SK-N-SH treated with all-trans-retinoic acid at 6 μM for 48 hours (cell line): ENCODE results near the gene BCL3.

ENCODE experiments used
- ATAC-seq: fragments of 200-7000 bp; cut with Tn5 transposase; 3 replicates; pipeline ENCODE4 v1.9.1; 2020; ENCODE audit warnings: mild to moderate bottlenecking, moderate library complexity
- ARNTL ChIP-seq: fragments of 450-650 bp; formaldehyde crosslinking; IDR thresholded peaks from 2 replicates; pipeline ENCODE4 v1.5.0; 2020; ENCODE audit warnings: low read depth, mild to moderate bottlenecking, moderate library complexity, borderline replicate concordance
- BACH2 ChIP-seq: fragments of 250-450 bp; sonication (Bioruptor Pico); IDR thresholded peaks from 2 replicates; pipeline ENCODE4 v1.9.0; 2021; ENCODE audit warnings: mild to moderate bottlenecking, borderline replicate concordance
- CSDC2 ChIP-seq: fragments of 250-450 bp; sonication (Bioruptor Pico); IDR thresholded peaks from 2 replicates; pipeline ENCODE4 v1.5.0; 2020; ENCODE audit warnings: mild to moderate bottlenecking, moderate library complexity
- ESRRG ChIP-seq: fragments of 250-450 bp; sonication (Bioruptor Pico); IDR thresholded peaks from 2 replicates; pipeline ENCODE4 v1.6.1; 2021; ENCODE audit warnings: mild to moderate bottlenecking
- GLIS3 ChIP-seq: fragments of 250-450 bp; sonication (Bioruptor Pico); IDR thresholded peaks from 2 replicates; pipeline ENCODE4 v1.5.0; 2020; ENCODE audit warnings: mild to moderate bottlenecking, moderate library complexity
- ISL1 ChIP-seq: fragments of 250-450 bp; sonication (Bioruptor Pico); IDR thresholded peaks from 2 replicates; pipeline ENCODE4 v2.1.2; 2022; ENCODE audit warnings: mild to moderate bottlenecking, moderate library complexity
- OSR1 ChIP-seq: fragments of 250-450 bp; sonication (Bioruptor Pico); IDR thresholded peaks from 2 replicates; pipeline ENCODE4 v1.8.0; 2022; ENCODE audit warnings: moderate library complexity, mild to moderate bottlenecking, inconsistent platforms
- PPARA ChIP-seq: fragments of 250-450 bp; sonication (Bioruptor Pico); IDR thresholded peaks from 2 replicates; pipeline ENCODE4 v1.5.0; 2020; ENCODE audit warnings: mild to moderate bottlenecking, borderline replicate concordance
- RARB ChIP-seq: fragments of 250-450 bp; sonication (Bioruptor Pico); IDR thresholded peaks from 2 replicates; pipeline ENCODE4 v1.8.0; 2021; ENCODE audit warnings: mild to moderate bottlenecking, moderate library complexity
- SNAI2 ChIP-seq: fragments of 250-450 bp; sonication (Bioruptor Pico); IDR thresholded peaks from 2 replicates; pipeline ENCODE4 v1.5.0; 2020; ENCODE audit warnings: mild to moderate bottlenecking, moderate library complexity
- TOX ChIP-seq: fragments of 250-450 bp; sonication (Bioruptor Pico); IDR thresholded peaks from 2 replicates; pipeline ENCODE4 v1.8.0; 2021; ENCODE audit warnings: mild to moderate bottlenecking, moderate library complexity, borderline replicate concordance
- TSHZ2 ChIP-seq: fragments of 250-450 bp; sonication (Bioruptor Pico); IDR thresholded peaks from 2 replicates; pipeline ENCODE4 v1.5.0; 2020; ENCODE audit warnings: mild to moderate bottlenecking, moderate library complexity
- ZC3H10 ChIP-seq: fragments of 250-450 bp; sonication (Bioruptor Pico); IDR thresholded peaks from 2 replicates; pipeline ENCODE4 v1.5.1; 2021; ENCODE audit warnings: mild to moderate bottlenecking, moderate library complexity
- ZFP3 ChIP-seq: fragments of 250-450 bp; sonication (Bioruptor Pico); IDR thresholded peaks from 2 replicates; pipeline ENCODE4 v1.5.0; 2020; ENCODE audit warnings: mild to moderate bottlenecking, moderate library complexity
- ZFP30 ChIP-seq: fragments of 450-650 bp; formaldehyde crosslinking; IDR thresholded peaks from 2 replicates; pipeline ENCODE4 v1.5.0; 2022; ENCODE audit warnings: mild to moderate bottlenecking, moderate library complexity
- ZNF565 ChIP-seq: fragments of 450-650 bp; formaldehyde crosslinking; conservative IDR thresholded peaks from 2 replicates; pipeline ENCODE4 v1.5.0; 2020; ENCODE audit warnings: low read depth, mild to moderate bottlenecking, moderate library complexity
- ZNF70 ChIP-seq: fragments of 450-650 bp; formaldehyde crosslinking; IDR thresholded peaks from 2 replicates; pipeline ENCODE4 v1.5.0; 2020; ENCODE audit warnings: mild to moderate bottlenecking, moderate library complexity
- ZNF8 ChIP-seq: fragments of 450-650 bp; formaldehyde crosslinking; IDR thresholded peaks from 2 replicates; pipeline ENCODE4 v1.5.0; 2020; ENCODE audit warnings: mild to moderate bottlenecking, moderate library complexity
- TF ChIP-seq, protein P1 (sequence below): fragments of 250-450 bp; sonication (Bioruptor Pico); IDR thresholded peaks from 2 replicates; pipeline ENCODE4 v1.5.1; 2021; ENCODE audit warnings: mild to moderate bottlenecking, moderate library complexity
- TF ChIP-seq, protein P2 (sequence below): fragments of 250-450 bp; sonication (Bioruptor Pico); IDR thresholded peaks from 2 replicates; pipeline ENCODE4 v1.5.1; 2020; ENCODE audit warnings: low read depth, mild to moderate bottlenecking, moderate library complexity
- TF ChIP-seq, protein P3 (sequence below): fragments of 250-450 bp; sonication (Bioruptor Pico); IDR thresholded peaks from 2 replicates; pipeline ENCODE4 v1.8.0; 2020; ENCODE audit warnings: mild to moderate bottlenecking, moderate library complexity, borderline replicate concordance

Gene BCL3

DNA sequence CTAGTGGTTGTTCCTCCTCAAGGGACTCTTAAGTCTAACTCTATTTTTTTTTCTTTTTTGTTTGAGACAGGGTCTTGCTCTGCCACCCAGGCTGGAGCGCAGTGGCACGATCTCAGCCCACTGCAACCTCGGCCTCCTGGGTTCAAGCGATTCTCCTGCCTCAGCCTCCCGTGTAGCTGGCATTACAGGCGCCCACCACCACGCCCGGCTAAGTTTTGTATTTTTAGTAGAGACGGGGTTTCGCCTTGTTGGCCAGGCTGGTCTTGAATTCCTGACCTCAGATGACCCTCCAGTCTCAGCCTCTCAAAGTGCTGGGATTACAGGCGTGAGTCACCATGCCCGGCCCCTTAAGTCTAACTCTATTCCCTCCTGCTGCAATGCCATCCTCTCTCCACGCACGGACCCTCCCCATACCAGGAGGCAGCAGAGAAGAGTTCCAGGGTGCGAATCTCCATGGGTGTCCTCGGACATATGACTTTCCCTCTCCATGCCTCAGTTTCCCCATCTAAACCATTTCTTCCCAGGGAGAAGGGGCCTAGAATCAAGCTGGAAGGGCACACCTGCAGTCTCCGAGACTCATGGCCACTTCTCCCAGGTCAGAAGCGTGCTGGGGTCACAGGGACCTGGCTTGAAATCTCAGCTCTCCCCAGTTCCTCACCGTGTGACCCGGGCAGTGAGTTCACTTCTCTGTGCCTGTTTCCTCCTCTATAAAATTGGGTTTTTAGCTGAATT is 6.0 kb upstream of the BCL3 start:
- peak; percentile 9 for ATAC-seq
- TF ChIP-seq ZFP3 (CRISPR knock-in tag) (0 out of 2 replicates have a peak, but pooled peaks have one; percentile 2), RARB (CRISPR knock-in tag) (no peak), ARNTL (CRISPR knock-in tag) (no peak), ZNF565 (CRISPR knock-in tag) (no peak), ZNF8 (CRISPR knock-in tag) (no peak), ZNF70 (no peak)

DNA sequence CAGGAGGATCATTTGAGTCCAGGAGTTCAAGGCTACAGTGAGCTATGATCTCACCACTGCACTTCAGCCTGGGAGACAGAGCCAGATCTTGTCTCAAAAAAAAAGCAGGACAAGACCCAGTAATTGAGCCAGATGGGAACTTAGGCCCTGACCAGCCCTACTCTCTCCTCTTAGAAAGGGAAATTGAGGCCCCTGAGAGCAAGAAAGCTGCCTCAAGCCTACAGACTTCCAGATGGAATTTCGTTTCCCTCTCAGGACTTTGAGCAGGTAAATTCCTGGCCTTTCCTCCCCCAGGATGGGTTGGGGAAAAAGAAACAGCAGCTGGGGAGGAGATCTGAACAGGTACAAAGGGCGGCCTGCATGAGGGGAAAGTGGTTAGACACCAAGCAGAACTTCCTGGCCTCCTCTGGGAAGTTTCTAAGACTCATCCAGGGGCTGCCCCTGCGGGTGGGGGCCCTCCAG is 3.6 kb upstream of the BCL3 start:
- no peak for ATAC-seq
- TF ChIP-seq TOX (CRISPR knock-in tag) (no peak), CSDC2 (no peak), SNAI2 (no peak), GLIS3 (no peak), ZNF8 (CRISPR knock-in tag) (no peak), TSHZ2 (no peak), BACH2 (CRISPR knock-in tag) (no peak), ESRRG (no peak), ZFP3 (CRISPR knock-in tag) (no peak), PPARA (CRISPR knock-in tag) (no peak), ISL1 (CRISPR knock-in tag) (no peak), OSR1 (CRISPR knock-in tag) (no peak)
- TF ChIP-seq, protein P1, sequence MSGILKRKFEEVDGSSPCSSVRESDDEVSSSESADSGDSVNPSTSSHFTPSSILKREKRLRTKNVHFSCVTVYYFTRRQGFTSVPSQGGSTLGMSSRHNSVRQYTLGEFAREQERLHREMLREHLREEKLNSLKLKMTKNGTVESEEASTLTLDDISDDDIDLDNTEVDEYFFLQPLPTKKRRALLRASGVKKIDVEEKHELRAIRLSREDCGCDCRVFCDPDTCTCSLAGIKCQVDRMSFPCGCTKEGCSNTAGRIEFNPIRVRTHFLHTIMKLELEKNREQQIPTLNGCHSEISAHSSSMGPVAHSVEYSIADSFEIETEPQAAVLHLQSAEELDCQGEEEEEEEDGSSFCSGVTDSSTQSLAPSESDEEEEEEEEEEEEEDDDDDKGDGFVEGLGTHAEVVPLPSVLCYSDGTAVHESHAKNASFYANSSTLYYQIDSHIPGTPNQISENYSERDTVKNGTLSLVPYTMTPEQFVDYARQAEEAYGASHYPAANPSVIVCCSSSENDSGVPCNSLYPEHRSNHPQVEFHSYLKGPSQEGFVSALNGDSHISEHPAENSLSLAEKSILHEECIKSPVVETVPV (CRISPR knock-in tag) = no peak

- no peak for TF ChIP-seq ESRRG
- TF ChIP-seq, protein P2, sequence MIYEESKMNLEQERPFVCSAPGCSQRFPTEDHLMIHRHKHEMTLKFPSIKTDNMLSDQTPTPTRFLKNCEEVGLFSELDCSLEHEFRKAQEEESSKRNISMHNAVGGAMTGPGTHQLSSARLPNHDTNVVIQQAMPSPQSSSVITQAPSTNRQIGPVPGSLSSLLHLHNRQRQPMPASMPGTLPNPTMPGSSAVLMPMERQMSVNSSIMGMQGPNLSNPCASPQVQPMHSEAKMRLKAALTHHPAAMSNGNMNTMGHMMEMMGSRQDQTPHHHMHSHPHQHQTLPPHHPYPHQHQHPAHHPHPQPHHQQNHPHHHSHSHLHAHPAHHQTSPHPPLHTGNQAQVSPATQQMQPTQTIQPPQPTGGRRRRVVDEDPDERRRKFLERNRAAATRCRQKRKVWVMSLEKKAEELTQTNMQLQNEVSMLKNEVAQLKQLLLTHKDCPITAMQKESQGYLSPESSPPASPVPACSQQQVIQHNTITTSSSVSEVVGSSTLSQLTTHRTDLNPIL (CRISPR knock-in tag) = no peak
- TF ChIP-seq, protein P1 (CRISPR knock-in tag) = no peak
- TF ChIP-seq OSR1 (CRISPR knock-in tag) = no peak
- no peak for TF ChIP-seq ZFP30 (CRISPR knock-in tag)
- TF ChIP-seq ARNTL (CRISPR knock-in tag) = no peak
- TF ChIP-seq PPARA (CRISPR knock-in tag) = no peak
- TF ChIP-seq ISL1 (CRISPR knock-in tag) = no peak
- TF ChIP-seq GLIS3 = no peak
- TF ChIP-seq RARB (CRISPR knock-in tag) = no peak
- no peak for TF ChIP-seq TOX (CRISPR knock-in tag)
- TF ChIP-seq, protein P3, sequence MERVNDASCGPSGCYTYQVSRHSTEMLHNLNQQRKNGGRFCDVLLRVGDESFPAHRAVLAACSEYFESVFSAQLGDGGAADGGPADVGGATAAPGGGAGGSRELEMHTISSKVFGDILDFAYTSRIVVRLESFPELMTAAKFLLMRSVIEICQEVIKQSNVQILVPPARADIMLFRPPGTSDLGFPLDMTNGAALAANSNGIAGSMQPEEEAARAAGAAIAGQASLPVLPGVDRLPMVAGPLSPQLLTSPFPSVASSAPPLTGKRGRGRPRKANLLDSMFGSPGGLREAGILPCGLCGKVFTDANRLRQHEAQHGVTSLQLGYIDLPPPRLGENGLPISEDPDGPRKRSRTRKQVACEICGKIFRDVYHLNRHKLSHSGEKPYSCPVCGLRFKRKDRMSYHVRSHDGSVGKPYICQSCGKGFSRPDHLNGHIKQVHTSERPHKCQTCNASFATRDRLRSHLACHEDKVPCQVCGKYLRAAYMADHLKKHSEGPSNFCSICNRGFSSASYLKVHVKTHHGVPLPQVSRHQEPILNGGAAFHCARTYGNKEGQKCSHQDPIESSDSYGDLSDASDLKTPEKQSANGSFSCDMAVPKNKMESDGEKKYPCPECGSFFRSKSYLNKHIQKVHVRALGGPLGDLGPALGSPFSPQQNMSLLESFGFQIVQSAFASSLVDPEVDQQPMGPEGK (CRISPR knock-in tag) = no peak
- TF ChIP-seq ZC3H10 = no peak
- ATAC-seq = peak; percentile 24
These were observed 3.1 kb upstream of the BCL3 start for GRCh38 chr19:44745341-44745831.
